Cardiac septum (tissue), 1 donor: ENCODE results near the gene INHBC. TPM values are rescaled to one million over a fixed set of nuclear protein-coding genes. Genes with fewer than 3 reads are reported as not detected.
"Not testable (repeated sequence)": the region's sequence is repeated elsewhere in the genome, so short reads cannot be mapped to it uniquely, and the experiment has no call there.

Experiments used
- DNase-seq: peaks from one replicate; pipeline ENCODE4 v3.0.0-alpha.2; 2020; ENCODE audit warnings: low spot score
- intact Hi-C: fragments of 100-400 bp; cut with DNase I; formaldehyde crosslinking; loops from one replicate; pipeline ENCODE4 v1.14.0; 2022
- long read RNA-seq: library from polyadenylated mRNA; unstranded; transcript quantifications from one replicate; pipeline ENCODE4 v2.0.0, GENCODE V29; 2021
- total RNA-seq: library from RNA; stranded (reverse); fragmentation: NEBNext Ultra II Directional; extraction: Animal tissue kit (Norgen Biotek cat#: 25700); gene quantifications from one replicate; pipeline ENCODE4 v1.2.1, GENCODE V29; 2021
- donor health status: DM: no; HTN: no; CAD: no.

INHBC gene, protein sequence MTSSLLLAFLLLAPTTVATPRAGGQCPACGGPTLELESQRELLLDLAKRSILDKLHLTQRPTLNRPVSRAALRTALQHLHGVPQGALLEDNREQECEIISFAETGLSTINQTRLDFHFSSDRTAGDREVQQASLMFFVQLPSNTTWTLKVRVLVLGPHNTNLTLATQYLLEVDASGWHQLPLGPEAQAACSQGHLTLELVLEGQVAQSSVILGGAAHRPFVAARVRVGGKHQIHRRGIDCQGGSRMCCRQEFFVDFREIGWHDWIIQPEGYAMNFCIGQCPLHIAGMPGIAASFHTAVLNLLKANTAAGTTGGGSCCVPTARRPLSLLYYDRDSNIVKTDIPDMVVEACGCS
- total RNA-seq, result not detected
- long read RNA-seq, result 0 reads

DNA sequence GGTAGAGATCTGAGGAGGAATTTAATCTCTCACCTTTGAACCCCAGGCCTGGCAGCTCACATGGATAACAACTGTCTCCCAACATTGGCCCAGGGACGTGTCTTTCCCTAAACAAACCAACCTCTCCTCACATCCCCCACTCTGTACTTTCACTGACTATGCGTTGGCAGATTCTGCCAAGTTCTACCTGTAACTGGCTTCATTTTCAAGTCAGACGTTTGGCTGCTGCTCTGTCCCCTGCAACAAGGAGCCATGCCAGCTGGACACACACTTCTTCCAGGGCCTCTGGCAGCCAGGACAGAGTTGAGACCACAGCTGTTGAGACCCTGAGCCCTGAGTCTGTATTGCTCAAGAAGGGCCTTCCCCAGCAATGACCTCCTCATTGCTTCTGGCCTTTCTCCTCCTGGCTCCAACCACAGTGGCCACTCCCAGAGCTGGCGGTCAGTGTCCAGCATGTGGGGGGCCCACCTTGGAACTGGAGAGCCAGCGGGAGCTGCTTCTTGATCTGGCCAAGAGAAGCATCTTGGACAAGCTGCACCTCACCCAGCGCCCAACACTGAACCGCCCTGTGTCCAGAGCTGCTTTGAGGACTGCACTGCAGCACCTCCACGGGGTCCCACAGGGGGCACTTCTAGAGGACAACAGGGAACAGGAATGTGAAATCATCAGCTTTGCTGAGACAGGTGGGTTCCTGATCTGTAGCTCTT, at the start of gene INHBC:
Gene INHBC, plus strand, starts transcription at position 268 of the 707 bp plus-strand sequence. Its CDS starts 103 bp downstream, at position 371.
- intact Hi-C loops, result no loop called here
- DNase-seq, result no peak

GRCh38 chr12:57385586-57385985, 49.0 kb upstream of the INHBC start:
- intact Hi-C loops, result no loop called here
- DNase-seq, result no peak

GRCh38 chr12:57386187-57386720, 48.3 kb upstream of the INHBC start:
- intact Hi-C loops, result no loop called here
- DNase-seq, result no peak

DNA sequence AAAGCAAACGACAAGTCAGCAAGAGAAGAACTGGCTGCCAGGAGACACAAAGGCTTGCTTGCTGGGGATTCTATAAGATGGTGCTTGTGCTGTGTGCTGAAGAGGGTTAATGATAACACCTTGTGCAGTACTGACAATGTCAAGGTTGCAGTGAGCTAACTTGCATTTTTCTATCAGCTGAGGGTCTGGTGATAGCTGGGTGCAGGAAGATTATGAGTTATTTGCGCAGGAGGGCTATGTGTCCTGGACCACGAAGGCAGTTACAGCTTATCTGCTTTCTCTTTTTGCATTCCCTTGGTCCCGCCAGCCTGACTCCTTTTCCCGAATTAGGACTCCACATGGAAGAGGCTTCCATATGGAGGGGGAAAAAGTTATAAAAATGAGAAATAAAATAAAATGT, 46.2 kb upstream of the INHBC start:
- intact Hi-C loops, result no loop called here
- DNase-seq, result no peak

DNA sequence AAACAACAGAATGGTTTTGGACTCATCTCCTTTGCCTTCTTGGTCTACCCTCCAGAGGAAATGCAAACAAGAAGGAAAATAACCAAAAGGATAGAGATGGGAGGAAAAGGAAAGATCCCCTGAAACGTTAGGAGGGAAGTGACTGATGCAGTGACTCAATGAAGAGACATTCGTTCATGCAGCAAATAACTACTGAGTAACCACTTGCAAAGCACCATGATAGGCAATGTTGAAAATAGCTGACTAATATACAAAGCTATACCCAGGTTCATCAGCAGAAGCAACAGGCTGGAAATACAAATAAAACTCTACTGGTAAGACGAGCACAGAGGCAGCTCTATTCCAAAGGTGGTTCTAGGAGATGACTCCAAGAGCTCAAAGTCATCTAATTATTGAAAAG, 45.6 kb upstream of the INHBC start:
- DNase-seq, result no peak
- intact Hi-C loops, result no loop called here

GRCh38 chr12:57390174-57390573, 44.4 kb upstream of the INHBC start:
- DNase-seq, result no peak
- intact Hi-C loops, result no loop called here

GRCh38 chr12:57395121-57395520, 39.5 kb upstream of the INHBC start:
- intact Hi-C loops, result no loop called here
- DNase-seq, result no peak

GRCh38 chr12:57397441-57397840, 37.1 kb upstream of the INHBC start:
- intact Hi-C loops, result no loop called here
- no peak for DNase-seq

- intact Hi-C loops, DNase-seq: not testable (repeated sequence)
These were observed 34.7 kb upstream of the INHBC start for GRCh38 chr12:57399718-57400463.

DNA sequence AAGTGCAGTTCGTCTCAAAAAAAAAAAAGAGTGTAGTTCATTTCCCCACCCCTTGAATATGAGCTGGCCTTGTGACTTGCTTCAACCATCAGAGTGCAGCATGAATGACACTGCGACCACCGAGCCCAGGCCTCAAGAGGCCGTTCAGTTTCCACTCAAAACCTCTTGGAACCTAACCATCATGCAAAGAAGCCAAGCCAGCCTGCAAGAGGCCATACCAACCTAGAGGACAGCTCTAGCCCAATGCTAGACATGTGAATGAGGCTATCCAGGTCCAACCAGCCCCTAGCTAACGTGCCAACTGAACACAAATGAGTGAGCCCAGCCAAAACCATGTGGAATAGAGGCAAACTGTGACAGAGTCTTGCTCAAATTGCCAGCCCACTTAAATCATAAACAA, 33.4 kb upstream of the INHBC start:
- no peak for DNase-seq
- intact Hi-C loops, result no loop called here

- intact Hi-C loops, DNase-seq: not testable (repeated sequence)
These were observed 32.4 kb upstream of the INHBC start for GRCh38 chr12:57402156-57402555.

DNA sequence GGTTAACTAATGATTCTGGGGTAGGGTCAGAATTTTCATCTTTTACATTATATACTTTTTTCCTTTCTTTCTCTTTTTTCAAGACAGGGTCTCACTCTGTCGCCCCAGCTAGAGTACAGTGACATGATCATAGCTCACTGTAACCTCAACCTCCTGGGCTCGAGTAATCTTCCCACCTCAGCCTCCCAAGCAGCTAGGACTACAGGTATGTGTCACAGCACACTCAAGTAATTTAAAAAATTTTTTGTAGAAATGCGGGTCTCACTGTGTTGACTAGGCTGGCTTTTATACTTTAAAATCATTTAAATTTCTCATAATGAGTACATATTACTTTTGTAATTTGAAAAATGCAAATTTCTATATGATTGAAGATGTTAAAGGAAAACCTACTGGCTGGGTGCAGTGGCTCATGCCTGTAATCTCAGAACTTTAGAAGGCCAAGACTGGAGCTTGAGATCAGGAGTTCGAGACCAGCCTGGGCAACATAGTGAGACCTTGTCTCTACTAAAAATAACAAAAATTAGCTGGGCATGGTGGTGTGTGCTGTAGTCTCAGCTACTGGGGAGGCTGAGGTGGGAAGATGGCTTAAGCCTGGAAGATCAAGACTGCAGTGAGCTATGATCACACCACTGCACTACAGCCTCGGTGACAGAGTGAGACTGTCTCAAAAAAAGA, 29.5 kb upstream of the INHBC start:
- DNase-seq, result no peak
- intact Hi-C loops, result no loop called here

DNA sequence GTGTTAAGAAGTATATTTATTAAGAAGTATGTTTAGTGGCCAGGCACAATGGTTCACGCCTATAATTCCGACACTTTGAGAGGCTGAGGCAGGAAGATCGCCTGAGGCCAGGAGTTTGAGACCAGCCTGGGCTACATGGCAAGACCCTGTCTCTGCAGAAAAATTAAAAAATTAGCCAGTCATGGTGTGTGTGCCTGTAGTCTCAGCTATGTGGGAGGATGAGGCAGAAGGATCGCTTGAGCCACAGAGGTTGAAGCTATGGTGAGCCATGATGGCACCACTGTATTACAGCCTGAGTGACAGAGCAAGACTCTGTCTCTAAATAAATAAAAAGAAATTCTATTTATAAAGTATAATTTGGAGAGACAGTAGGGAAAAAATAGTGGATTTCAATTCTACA, 24.1 kb upstream of the INHBC start:
- intact Hi-C loops, result no loop called here
- no peak for DNase-seq

DNA sequence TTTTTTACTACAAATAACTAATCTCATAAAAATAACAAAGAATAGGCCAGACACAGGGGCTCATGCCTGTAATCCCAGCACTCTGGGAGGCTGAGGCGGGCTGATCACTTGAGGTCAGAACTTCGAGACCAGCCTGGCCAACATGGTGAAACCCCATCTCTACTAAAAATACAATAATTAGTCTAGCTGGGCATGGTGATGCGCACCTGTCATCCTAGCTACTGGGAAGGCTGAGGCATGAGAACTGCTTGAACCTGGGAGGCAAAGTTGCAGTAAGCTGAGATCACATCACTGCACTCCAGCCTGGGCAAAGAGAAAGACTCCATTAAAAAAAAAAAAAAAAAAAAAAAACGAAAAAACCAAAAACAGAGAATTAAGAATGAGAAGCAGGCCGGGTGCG, 20.4 kb upstream of the INHBC start:
- intact Hi-C loops, result not testable (repeated sequence)

GRCh38 chr12:57415088-57415487, 19.5 kb upstream of the INHBC start:
- no peak for DNase-seq
- intact Hi-C loops, result no loop called here

More for the DNA sequence above, 20.4 kb upstream of the INHBC start:
- not testable (repeated sequence) for DNase-seq

GRCh38 chr12:57416039-57416996, 18.3 kb upstream of the INHBC start:
- intact Hi-C loops, result no loop called here
- DNase-seq, result no peak

GRCh38 chr12:57418255-57418654, 16.3 kb upstream of the INHBC start:
- intact Hi-C loops, result no loop called here
- no peak for DNase-seq

DNA sequence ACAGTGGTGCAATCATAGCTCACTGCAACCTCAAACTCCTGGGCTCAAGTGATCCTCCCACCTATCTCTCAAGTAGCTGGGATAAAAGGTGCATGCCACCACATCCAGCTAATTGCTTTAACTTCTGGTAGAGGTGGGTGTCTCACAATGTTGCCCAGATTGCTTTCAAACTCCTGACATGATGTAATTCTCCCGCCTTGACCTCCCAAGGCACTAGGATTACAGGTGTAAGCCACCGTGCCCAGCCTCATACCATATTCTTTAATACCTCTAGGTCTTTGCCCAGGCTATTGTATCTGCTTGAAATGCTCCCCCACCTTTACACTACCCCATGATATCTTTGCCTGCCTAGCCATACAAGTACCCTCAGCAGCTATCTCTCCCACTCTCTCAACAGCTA, 15.1 kb upstream of the INHBC start:
- intact Hi-C loops, result no loop called here
- no peak for DNase-seq

GRCh38 chr12:57420482-57420881, 14.1 kb upstream of the INHBC start:
- intact Hi-C loops, result no loop called here
- DNase-seq, result no peak
